SH-SY5Y (cell line): Measurements from ENCODE around the gene SCN2B.

Experiments used
- GATA2 ChIP-seq: IDR thresholded peaks from 2 replicates; pipeline ENCODE4 v1.6.1; 2011; ENCODE audit warnings: mild to moderate bottlenecking, low read depth, low read length
- GATA3 ChIP-seq: IDR thresholded peaks from 2 replicates; pipeline ENCODE4 v1.6.1; 2011; ENCODE audit warnings: low read depth, mild to moderate bottlenecking, low read length, moderate library complexity

DNA sequence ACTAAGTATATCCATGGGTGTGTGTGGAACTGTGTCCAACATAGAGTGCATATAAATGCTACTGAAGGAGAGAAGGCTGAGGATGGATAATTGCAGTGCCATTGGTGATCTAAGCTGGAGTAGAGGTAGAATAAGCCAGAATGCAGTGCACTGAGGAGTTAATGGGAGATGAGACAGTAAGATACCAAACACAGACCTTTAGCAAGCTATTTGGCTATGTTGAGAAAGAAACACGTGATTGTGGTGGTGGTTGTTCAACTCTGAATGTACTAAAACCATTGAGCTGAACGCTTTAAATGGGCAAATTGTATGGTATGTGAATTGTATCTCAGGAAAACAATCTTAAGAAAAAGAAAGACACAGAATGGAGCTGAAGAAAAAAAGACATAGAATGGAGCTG, 25.5 kb upstream of the SCN2B start:
- TF ChIP-seq GATA2 (no peak), GATA3 (no peak)
